Activated CD4-positive, alpha-beta T cell treated with anti-CD3 and anti-CD28 coated beads, Interleukin-2, amount 50 U/mL, for 48 hours (primary cell): ENCODE measurements around the gene MAGEC2.

Source experiments
- DNase-seq, 2 experiments: peaks; one replicate each; pipeline ENCODE4 v3.0.0-alpha.2; 2020

Gene MAGEC2

GRCh38 chrX:142204522-142205433 lies at the start of gene MAGEC2:
Gene MAGEC2, minus strand, starts transcription at chrX:142205290. Its CDS starts 1,303 bp downstream, at chrX:142203987.
- DNase-seq, result no peak

GRCh38 chrX:142251680-142252079 lies 46.6 kb upstream of the MAGEC2 start:
- no peak for DNase-seq

GRCh38 chrX:142251202-142251601 lies 46.1 kb upstream of the MAGEC2 start:
- DNase-seq, result no peak

- DNase-seq, result no peak
Measured at GRCh38 chrX:142250502-142250901, 45.4 kb upstream of the MAGEC2 start.

GRCh38 chrX:142249721-142250120 lies 44.6 kb upstream of the MAGEC2 start:
- DNase-seq, result no peak

- DNase-seq, result no peak
Measured at GRCh38 chrX:142244568-142244967, 39.5 kb upstream of the MAGEC2 start.

- no peak for DNase-seq
Measured at GRCh38 chrX:142238536-142238935, 33.4 kb upstream of the MAGEC2 start.

- no peak for DNase-seq
Measured at GRCh38 chrX:142233400-142233799, 28.3 kb upstream of the MAGEC2 start.

GRCh38 chrX:142214081-142214480 lies 9.0 kb upstream of the MAGEC2 start:
- DNase-seq, result no peak

- no peak for DNase-seq
Measured at GRCh38 chrX:142201113-142201512, 4.0 kb downstream of the MAGEC2 start.

- no peak for DNase-seq
Measured at GRCh38 chrX:142186103-142186502, 19.0 kb downstream of the MAGEC2 start.

- DNase-seq, result no peak
Measured at GRCh38 chrX:142184756-142185602, 20.1 kb downstream of the MAGEC2 start.

- DNase-seq, result no peak
Measured at GRCh38 chrX:142156567-142156966, 48.5 kb downstream of the MAGEC2 start.
